A673 (cell line): ENCODE results near the gene EXOC3. TPM values are rescaled to one million over a fixed set of nuclear protein-coding genes. Genes with fewer than 3 reads are reported as not detected.

ENCODE experiments used
- BruUV-seq: library from RNA; stranded (reverse); fragments of 400-500 nt; replicated peaks from 2 replicates; lab custom pipeline; 2021; lab: Mats Ljungman, UMichigan
- CTCF ChIA-PET: fragments of 300-600 bp; sonication (Branson Sonifier 250); formaldehyde crosslinking; loops from one replicate; lab custom pipeline; 2022; ENCODE audit warnings: antibody characterized with exemption; lab: Charles Lee
- POLR2A ChIA-PET: fragments of 300-600 bp; sonication (Branson Sonifier 250); formaldehyde crosslinking; loops from one replicate; lab custom pipeline; 2022; ENCODE audit warnings: antibody characterized with exemption; ENCODE audit not compliant: low non-redundant PET; lab: Charles Lee
- DNase-seq: peaks from one replicate; pipeline ENCODE4 v3.0.0-alpha.2; 2015; ENCODE audit warnings: low spot score
- H3K27ac ChIP-seq: fragments of 200-600 bp; sonication (generic); 2 replicates; pipeline ENCODE4 v1.5.1; 2016; ENCODE audit warnings: mixed run types, low read depth, mild to moderate bottlenecking, mixed read lengths, antibody characterized with exemption, low read length; ENCODE audit not compliant: poor library complexity, severe bottlenecking
- H3K27me3 ChIP-seq: fragments of 200-600 bp; sonication (generic); replicated peaks from 2 replicates; pipeline ENCODE4 v1.6.1; 2017; ENCODE audit warnings: mixed run types, low read depth, mild to moderate bottlenecking, mixed read lengths, antibody characterized with exemption, low read length; ENCODE audit not compliant: insufficient read depth, poor library complexity
- H3K36me3 ChIP-seq: fragments of 200-600 bp; sonication (generic); 2 replicates; pipeline ENCODE4 v1.6.1; 2016; ENCODE audit warnings: mixed run types, mild to moderate bottlenecking, mixed read lengths, antibody characterized with exemption, low read length; ENCODE audit not compliant: insufficient read depth, poor library complexity, severe bottlenecking
- H3K4me1 ChIP-seq: fragments of 200-600 bp; sonication (generic); 2 replicates; pipeline ENCODE4 v1.6.1; 2017; ENCODE audit warnings: mixed run types, mild to moderate bottlenecking, mixed read lengths, antibody characterized with exemption, low read length; ENCODE audit not compliant: insufficient read depth, poor library complexity, severe bottlenecking
- H3K4me3 ChIP-seq: fragments of 200-600 bp; sonication (generic); 2 replicates; pipeline ENCODE4 v1.5.1; 2016; ENCODE audit warnings: low read depth, mixed run types, mild to moderate bottlenecking, mixed read lengths, low read length; ENCODE audit not compliant: poor library complexity, severe bottlenecking
- H3K9me3 ChIP-seq: fragments of 200-600 bp; sonication (generic); 2 replicates; pipeline ENCODE4 v1.6.1; 2016; ENCODE audit warnings: mixed run types, low read depth, mild to moderate bottlenecking, mixed read lengths, antibody characterized with exemption, low read length; ENCODE audit not compliant: poor library complexity, severe bottlenecking
- CTCF ChIP-seq: fragments of 300-800, 200-600 bp; sonication (generic); conservative IDR thresholded peaks from 2 replicates; pipeline ENCODE4 v1.5.1; 2017; ENCODE audit warnings: low read depth, mild to moderate bottlenecking, antibody characterized with exemption, low read length, moderate library complexity, mixed read lengths
- EZH2 ChIP-seq: fragments of 200-600 bp; sonication (generic); IDR thresholded peaks from 2 replicates; pipeline ENCODE4 v1.6.1; 2017; ENCODE audit warnings: borderline replicate concordance, low read depth, mild to moderate bottlenecking, mixed read lengths, antibody characterized with exemption, low read length; ENCODE audit not compliant: poor library complexity, severe bottlenecking
- intact Hi-C: fragments of 100-400 bp; cut with micrococcal nuclease; formaldehyde crosslinking; loops from one replicate; pipeline ENCODE4 v1.10.0; 2022; ENCODE audit not compliant: unreplicated experiment
- total RNA-seq: library from RNA; stranded (reverse); gene quantifications from 2 replicates; pipeline ENCODE4 v1.2.3, GENCODE V29; 2021

Gene EXOC3
- total RNA-seq, 1 experiment from 2014 or later, result 46.7 TPM

GRCh38 chr5:475704-476101 lies 32.7 kb downstream of the EXOC3 start:
- POLR2A ChIA-PET, result no interaction called here
- no TSS peak for BruUV-seq
- TF ChIP-seq CTCF (no peak), EZH2 (peak; percentile 41)

DNA sequence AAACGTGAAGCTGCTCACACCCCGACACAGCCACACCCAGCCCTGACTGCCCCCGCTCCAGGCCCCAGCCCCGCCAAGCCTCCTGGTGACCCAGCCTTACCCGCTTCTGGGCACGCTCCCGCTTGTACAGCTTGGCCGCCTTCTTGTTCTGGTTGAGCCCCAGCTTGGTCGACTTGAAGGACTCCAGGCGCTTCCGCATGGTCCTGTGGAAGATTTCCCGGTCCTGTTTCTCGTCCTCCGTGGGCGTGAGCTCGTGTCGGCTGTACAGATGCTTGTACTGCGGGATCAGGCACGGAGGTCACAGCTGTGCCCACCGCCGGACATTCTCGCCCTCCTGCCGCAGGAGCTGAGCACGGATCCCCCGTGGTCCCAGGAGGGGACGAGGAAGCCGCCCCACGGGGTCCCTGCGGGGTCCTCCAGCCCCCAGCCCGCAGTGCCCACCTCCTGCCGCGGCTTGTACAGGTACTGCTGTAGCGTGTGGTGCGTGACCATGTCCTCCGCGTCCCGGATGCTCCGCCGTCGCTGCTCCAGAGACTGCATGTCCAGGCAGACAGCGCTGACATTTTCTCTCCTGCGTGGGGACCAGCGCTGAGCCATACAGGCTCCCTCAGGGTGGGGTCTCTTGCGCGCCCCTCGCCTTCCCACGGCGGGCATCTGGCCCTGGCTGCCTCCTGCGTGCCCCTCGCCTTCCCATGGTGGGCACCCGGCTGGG lies 33.3 kb downstream of the EXOC3 start:
- intact Hi-C loops, result no loop called here
- H3K36me3 ChIP-seq, result peaks cover 3% of the 10 kb centered on the region
- no peak for DNase-seq
- no peaks in the 10 kb centered on the region for H3K9me3 ChIP-seq
- no TSS peak for BruUV-seq
- peaks cover 12% of the 10 kb centered on the region for H3K4me1 ChIP-seq
- H3K27ac ChIP-seq, result no peak overlapping the region
- H3K4me3 ChIP-seq, result no peak overlapping the region
- ChIA-PET CTCF (interaction anchor here (0.5 kb wide), 1 partner anchor 195 kb away, joined by 8 read pairs; no protein-coding TSS in a partner anchor), POLR2A (no interaction called here)
- peaks cover 47% of the 10 kb centered on the region for H3K27me3 ChIP-seq
- TF ChIP-seq EZH2 (no peak), CTCF (no peak)

More at GRCh38 chr5:475704-476101, 32.7 kb downstream of the EXOC3 start:
- Histone ChIP-seq H3K27me3 (peaks cover 47% of the 10 kb centered on the region), H3K27ac (no peak overlapping the region), H3K36me3 (peaks cover 9% of the 10 kb centered on the region), H3K4me3 (no peak overlapping the region), H3K4me1 (peaks cover 12% of the 10 kb centered on the region), H3K9me3 (no peaks in the 10 kb centered on the region)
- CTCF ChIA-PET, result interaction anchor here (0.5 kb wide), 1 partner anchor 195 kb away, joined by 8 read pairs; no protein-coding TSS in a partner anchor
- no peak for DNase-seq
- intact Hi-C loops, result no loop called here

GRCh38 chr5:476814-477175 lies 33.8 kb downstream of the EXOC3 start:
- BruUV-seq, result no TSS peak
- peaks cover 47% of the 10 kb centered on the region for H3K27me3 ChIP-seq
- intact Hi-C loops, result no loop called here
- DNase-seq, result no peak
- no peak overlapping the region for H3K4me3 ChIP-seq
- POLR2A ChIA-PET, result no interaction called here
- CTCF ChIA-PET, result no interaction called here
- TF ChIP-seq CTCF, result no peak
- TF ChIP-seq EZH2, result no peak
- no peak overlapping the region for H3K27ac ChIP-seq
- H3K4me1 ChIP-seq, result peaks cover 9% of the 10 kb centered on the region
- no peaks in the 10 kb centered on the region for H3K36me3 ChIP-seq
- H3K9me3 ChIP-seq, result no peaks in the 10 kb centered on the region
